Panc1 (cell line): Measurements from ENCODE around the gene ARHGEF12. TPM values are rescaled to one million over a fixed set of nuclear protein-coding genes. Genes with fewer than 3 reads are reported as not detected.

Experiments
- ATAC-seq: fragments of 200-7000 bp; cut with Tn5 transposase; 2 replicates; pipeline ENCODE4 v1.9.1; 2020; ENCODE audit warnings: mild to moderate bottlenecking, moderate library complexity
- BruUV-seq: library from RNA; stranded (reverse); fragments of 400-500 nt; replicated peaks from 2 replicates; lab custom pipeline; 2021; lab: Mats Ljungman, UMichigan
- CTCF ChIA-PET: fragments of 300-600 bp; sonication (Branson Sonifier 250); formaldehyde crosslinking; loops from one replicate; lab custom pipeline; 2022; ENCODE audit warnings: antibody characterized with exemption; lab: Charles Lee
- POLR2A ChIA-PET: fragments of 300-600 bp; sonication (Branson Sonifier 250); formaldehyde crosslinking; loops from one replicate; lab custom pipeline; 2022; ENCODE audit warnings: antibody characterized with exemption; lab: Charles Lee
- DNase-seq: peaks from one replicate; pipeline ENCODE4 v3.0.0-alpha.2; 2010; ENCODE audit warnings: low read depth, low spot score
- H3K27ac ChIP-seq: 2 replicates; pipeline ENCODE4 v1.5.1; 2011; ENCODE audit warnings: mild to moderate bottlenecking, low read length, inconsistent platforms
- H3K27me3 ChIP-seq: fragments of 200-500 bp; sonication (Bioruptor generic); 2 replicates; pipeline ENCODE4 v1.6.0; 2014; ENCODE audit warnings: low read length, inconsistent platforms; ENCODE audit not compliant: control insufficient read depth, insufficient read depth
- H3K36me3 ChIP-seq: fragments of 200-500 bp; sonication (Bioruptor generic); 2 replicates; pipeline ENCODE4 v1.5.1; 2014; ENCODE audit warnings: inconsistent platforms, mild to moderate bottlenecking, low read length, moderate library complexity; ENCODE audit not compliant: control insufficient read depth, insufficient read depth
- H3K4me1 ChIP-seq: 2 replicates; pipeline ENCODE4 v1.5.1; 2011; ENCODE audit warnings: inconsistent platforms, mild to moderate bottlenecking, low read length, moderate library complexity; ENCODE audit not compliant: control insufficient read depth, insufficient read depth
- H3K4me3 ChIP-seq, 2 experiments: 2 replicates each; pipeline ENCODE4 v1.5.1; 2011 to 2012; ENCODE audit warnings: low read depth in 2 of 2, low read length in 2 of 2, mild to moderate bottlenecking in 2 of 2, inconsistent platforms in 1 of 2, moderate library complexity in 1 of 2
- H3K9me3 ChIP-seq: fragments of 200-500 bp; sonication (Bioruptor generic); 2 replicates; pipeline ENCODE4 v1.5.1; 2014; ENCODE audit warnings: low read depth, mild to moderate bottlenecking, inconsistent platforms, low read length, moderate library complexity; ENCODE audit not compliant: control insufficient read depth, insufficient read depth
- POLR2AphosphoS5 ChIP-seq: IDR thresholded peaks from 2 replicates; pipeline ENCODE4 v1.6.1; 2012; ENCODE audit warnings: mild to moderate bottlenecking, low read depth, low read length, moderate library complexity
- REST ChIP-seq, 2 experiments: IDR thresholded peaks; 2 replicates each; pipeline ENCODE4 v1.6.1; 2011 to 2012; ENCODE audit warnings: low read depth in 2 of 2, control low read depth in 1 of 2, low read length in 1 of 2, mild to moderate bottlenecking in 1 of 2, moderate library complexity in 1 of 2; ENCODE audit not compliant: insufficient read depth in 1 of 2
- SIN3A ChIP-seq: IDR thresholded peaks from 2 replicates; pipeline ENCODE4 v1.6.1; 2012; ENCODE audit warnings: low read depth, mild to moderate bottlenecking, low read length, moderate library complexity, borderline replicate concordance; ENCODE audit not compliant: insufficient read depth
- TCF7L2 ChIP-seq: IDR thresholded peaks from 2 replicates; pipeline ENCODE4 v1.6.1; 2011; ENCODE audit warnings: mild to moderate bottlenecking, low read depth, low read length, inconsistent platforms
- in situ Hi-C: cut with HindIII; loops from 2 replicates; pipeline ENCODE4 v1.10.0; 2016; ENCODE audit warnings: low sequenced_read_pairs, low pct_unique_long_range_greater_than_20kb
- intact Hi-C: fragments of 100-400 bp; cut with micrococcal nuclease; formaldehyde crosslinking; loops from one replicate; pipeline ENCODE4 v1.10.0; 2022; ENCODE audit not compliant: unreplicated experiment
- total RNA-seq: library from RNA; stranded (reverse); gene quantifications from one replicate; pipeline ENCODE4 v1.2.1, GENCODE V29; 2021; ENCODE audit not compliant: unreplicated experiment
- TF ChIP-seq, protein P1 (sequence below): fragments of 450-650 bp; IDR thresholded peaks from 2 replicates; pipeline ENCODE4 v1.5.1; 2017; ENCODE audit warnings: mild to moderate bottlenecking

Gene ARHGEF12
- total RNA-seq, 1 experiment from 2014 or later = 182 TPM

DNA sequence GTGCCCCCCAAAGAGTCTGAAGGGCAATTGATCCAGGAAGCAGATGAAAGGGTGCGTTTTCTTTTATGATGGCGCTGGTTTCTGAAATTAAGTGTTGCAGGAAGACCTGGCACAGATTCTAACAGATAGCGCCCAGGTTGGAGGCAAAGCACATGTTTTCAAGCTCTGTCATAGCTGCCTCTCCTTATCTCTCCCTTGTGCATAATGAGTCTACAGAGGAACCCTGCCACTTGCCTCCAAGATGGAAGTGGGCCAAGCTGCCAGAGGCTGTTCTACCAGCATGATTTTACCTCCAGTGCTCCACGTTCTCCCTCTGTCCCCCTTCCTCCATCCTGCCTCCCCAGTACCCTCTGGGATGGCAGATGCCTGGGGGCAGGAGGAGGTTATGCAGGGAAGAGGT, 41.1 kb upstream of the ARHGEF12 start:
- H3K27me3 ChIP-seq = peaks cover 51% of the 10 kb centered on the region
- H3K4me3 ChIP-seq = no peak overlapping the region
- ChIA-PET POLR2A (no interaction called here), CTCF (no interaction called here)
- no peak for DNase-seq
- H3K36me3 ChIP-seq = no peaks in the 10 kb centered on the region
- BruUV-seq = no TSS peak
- TF ChIP-seq REST (IDR thresholded peaks at IDR 0.05; ENCODE audit: insufficient read depth in 1 of 2, low read depth in 2 of 2, low read length in 1 of 2) (no peak), TCF7L2 (no peak), POLR2AphosphoS5 (no peak), SIN3A (no peak)
- TF ChIP-seq, protein P1, sequence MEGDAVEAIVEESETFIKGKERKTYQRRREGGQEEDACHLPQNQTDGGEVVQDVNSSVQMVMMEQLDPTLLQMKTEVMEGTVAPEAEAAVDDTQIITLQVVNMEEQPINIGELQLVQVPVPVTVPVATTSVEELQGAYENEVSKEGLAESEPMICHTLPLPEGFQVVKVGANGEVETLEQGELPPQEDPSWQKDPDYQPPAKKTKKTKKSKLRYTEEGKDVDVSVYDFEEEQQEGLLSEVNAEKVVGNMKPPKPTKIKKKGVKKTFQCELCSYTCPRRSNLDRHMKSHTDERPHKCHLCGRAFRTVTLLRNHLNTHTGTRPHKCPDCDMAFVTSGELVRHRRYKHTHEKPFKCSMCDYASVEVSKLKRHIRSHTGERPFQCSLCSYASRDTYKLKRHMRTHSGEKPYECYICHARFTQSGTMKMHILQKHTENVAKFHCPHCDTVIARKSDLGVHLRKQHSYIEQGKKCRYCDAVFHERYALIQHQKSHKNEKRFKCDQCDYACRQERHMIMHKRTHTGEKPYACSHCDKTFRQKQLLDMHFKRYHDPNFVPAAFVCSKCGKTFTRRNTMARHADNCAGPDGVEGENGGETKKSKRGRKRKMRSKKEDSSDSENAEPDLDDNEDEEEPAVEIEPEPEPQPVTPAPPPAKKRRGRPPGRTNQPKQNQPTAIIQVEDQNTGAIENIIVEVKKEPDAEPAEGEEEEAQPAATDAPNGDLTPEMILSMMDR = no peak
- no peaks in the 10 kb centered on the region for H3K9me3 ChIP-seq
- in situ Hi-C loops = no loop called here
- no peaks in the 10 kb centered on the region for H3K4me1 ChIP-seq
- H3K27ac ChIP-seq = no peak overlapping the region
- ATAC-seq = no peak
- intact Hi-C loops = no loop called here

GRCh38 chr11:120296554-120296953, 39.7 kb upstream of the ARHGEF12 start:
- H3K4me3 ChIP-seq = no peak overlapping the region
- no peaks in the 10 kb centered on the region for H3K9me3 ChIP-seq
- ATAC-seq (no peak), DNase-seq (no peak)
- POLR2A ChIA-PET = no interaction called here
- intact Hi-C loops = no loop called here
- H3K27ac ChIP-seq = no peak overlapping the region
- TF ChIP-seq TCF7L2 (no peak), REST (IDR thresholded peaks at IDR 0.05; ENCODE audit: insufficient read depth in 1 of 2, low read depth in 2 of 2, low read length in 1 of 2) (no peak), POLR2AphosphoS5 (no peak), SIN3A (no peak)
- TF ChIP-seq, protein P1 = no peak
- in situ Hi-C loops = no loop called here
- H3K27me3 ChIP-seq = peaks cover 39% of the 10 kb centered on the region
- no peaks in the 10 kb centered on the region for H3K4me1 ChIP-seq
- no peaks in the 10 kb centered on the region for H3K36me3 ChIP-seq
- no TSS peak for BruUV-seq
- CTCF ChIA-PET = interaction anchor here (4.4 kb wide), 1 partner anchor 61 kb away, joined by 38 read pairs; no protein-coding TSS in a partner anchor
